ELF-1 (cell line): ENCODE data around the gene LGALS12.
A peak's percentile ranks its signal among the peaks of the same experiment; 100 is the strongest.

ENCODE experiments used
- DNase-seq: peaks from one replicate; pipeline ENCODE4 v3.0.0-alpha.2; 2016; ENCODE audit warnings: low read depth, low spot score

Gene LGALS12, protein sequence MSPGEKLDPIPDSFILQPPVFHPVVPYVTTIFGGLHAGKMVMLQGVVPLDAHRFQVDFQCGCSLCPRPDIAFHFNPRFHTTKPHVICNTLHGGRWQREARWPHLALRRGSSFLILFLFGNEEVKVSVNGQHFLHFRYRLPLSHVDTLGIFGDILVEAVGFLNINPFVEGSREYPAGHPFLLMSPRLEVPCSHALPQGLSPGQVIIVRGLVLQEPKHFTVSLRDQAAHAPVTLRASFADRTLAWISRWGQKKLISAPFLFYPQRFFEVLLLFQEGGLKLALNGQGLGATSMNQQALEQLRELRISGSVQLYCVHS

DNA sequence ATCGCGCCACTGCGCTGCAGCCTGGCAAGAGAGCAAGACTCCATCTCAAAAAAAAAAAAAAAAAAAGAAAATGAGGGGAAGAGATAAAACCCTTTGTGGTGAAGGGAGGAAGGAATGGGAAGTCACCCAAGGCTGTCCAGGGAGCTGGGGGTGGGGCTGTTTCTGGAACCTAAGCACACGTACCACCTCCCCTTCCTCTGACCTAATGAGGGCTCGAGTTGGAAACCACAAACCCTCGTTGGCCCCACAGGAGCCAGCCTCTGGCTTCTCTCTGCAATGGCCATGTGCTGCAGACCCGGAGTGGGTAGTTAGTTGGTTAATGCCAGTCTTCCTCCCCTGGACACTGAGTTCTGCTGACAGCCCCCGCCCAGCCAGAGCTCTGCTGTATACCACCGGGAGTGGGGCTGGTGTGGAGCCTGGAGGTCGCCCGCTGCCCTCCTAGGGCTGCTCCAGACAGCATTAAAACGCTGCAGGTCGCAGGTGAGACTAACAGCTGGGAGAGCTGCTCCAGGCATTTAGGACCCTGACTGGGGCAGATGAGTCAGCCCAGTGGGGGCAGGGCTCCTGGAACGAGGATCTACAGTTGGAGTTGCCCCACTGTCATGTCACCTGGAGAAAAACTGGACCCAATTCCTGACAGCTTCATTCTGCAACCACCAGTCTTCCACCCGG is at the start of gene LGALS12:
Gene LGALS12 (plus strand): TSS at position 228 of the 672 bp plus-strand sequence. CDS start 375 bp downstream, at position 603.
- DNase-seq = peak; percentile 58

DNA sequence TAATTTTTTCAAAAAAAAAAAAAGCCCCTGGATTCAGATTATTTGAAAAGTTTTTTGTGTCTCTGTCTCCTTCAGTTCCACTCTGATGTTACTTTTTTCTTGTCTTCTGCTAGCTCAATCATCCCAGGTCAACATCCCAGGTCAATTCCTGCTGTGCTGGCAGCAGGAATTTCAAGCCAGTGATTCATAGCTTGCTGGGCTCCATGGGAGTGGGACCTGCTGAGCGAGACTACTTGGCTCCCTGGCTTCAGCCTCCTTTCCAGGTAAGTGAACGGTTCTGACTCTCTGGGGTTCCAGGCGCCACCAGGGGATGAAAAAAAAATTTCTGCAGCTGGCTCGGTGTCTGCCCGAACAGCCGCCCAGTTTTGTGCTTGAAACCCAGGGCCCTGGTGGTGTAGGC is 46.3 kb upstream of the LGALS12 start:
- peak; percentile 81 for DNase-seq

- no peak for DNase-seq
Measured at GRCh38 chr11:63462137-63462536, 43.7 kb upstream of the LGALS12 start.

DNA sequence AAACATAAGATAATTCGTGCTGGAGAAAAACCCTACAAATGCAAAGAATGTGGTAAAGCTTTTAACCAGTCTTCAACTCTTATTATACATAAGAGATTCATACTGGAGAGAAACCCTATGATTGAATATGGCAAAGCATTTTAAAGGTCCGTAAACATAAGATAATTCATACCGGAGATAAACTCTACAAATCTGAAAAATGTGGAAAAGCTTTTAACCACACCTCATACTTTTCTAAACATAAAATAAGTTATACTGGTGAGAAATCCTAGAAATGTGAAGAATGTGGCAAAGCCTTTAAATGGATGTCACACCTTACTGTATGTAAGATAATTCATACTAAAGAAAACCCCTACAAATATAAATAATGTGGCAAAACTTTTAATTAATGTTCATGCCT is 35.6 kb upstream of the LGALS12 start:
- no peak for DNase-seq

DNA sequence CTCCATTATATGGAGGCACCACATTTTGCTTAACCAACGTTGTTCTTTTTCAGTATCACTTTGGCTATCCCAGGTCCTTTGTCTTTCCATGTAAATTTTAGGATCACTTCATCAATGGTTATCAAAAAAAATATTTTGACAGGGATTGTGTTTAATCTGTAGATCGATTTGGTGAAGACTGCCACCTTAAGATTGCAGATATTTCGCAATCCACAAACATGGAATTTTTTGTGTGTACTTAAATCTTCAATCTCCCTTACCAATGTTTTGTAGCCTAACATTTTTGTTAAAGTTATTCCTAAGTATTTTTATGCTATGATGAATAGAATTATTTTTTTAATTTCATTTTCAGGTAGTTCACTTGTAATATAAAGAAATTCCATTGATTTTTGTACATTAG is 33.5 kb upstream of the LGALS12 start:
- DNase-seq = no peak

DNA sequence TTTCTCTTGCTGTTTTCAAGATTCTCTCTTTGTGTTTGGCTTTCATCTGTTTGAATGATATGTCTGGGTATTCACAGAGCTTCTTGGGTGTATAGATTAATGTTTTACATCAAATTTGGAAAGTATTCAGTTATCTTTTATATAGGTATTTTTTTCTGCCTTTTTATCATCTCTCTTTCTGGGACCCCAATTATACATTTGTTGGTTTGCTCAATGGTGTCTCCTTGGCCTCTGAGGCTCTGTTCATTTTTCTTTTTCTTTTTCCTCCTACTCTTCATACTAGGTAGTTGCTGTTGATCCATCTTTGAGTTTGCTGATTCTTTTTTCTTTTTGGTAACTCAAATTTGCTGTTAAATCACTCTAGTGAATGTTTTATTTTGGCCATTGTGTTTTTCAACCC is 29.3 kb upstream of the LGALS12 start:
- DNase-seq = no peak

GRCh38 chr11:63478896-63479295 is 27.0 kb upstream of the LGALS12 start:
- DNase-seq = peak; percentile 83

DNA sequence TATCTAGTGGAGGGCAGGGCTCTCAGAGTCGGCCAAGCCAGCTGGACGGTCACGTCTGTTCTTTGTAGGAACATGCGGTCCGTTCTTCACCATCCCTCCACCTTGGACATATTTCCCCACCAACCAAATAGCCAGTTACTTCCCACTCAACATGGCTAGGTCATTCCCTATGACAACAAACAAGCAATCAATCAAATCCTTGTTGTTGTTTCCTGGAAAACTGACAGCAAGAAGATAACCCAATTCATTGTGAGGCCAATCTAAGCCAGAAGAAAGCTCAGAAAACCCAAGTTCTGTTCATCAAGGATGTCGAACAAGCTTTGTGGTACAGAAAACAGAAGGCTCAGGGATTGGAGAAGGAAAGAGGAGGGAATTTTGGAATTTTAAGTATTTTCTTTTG is 25.8 kb upstream of the LGALS12 start:
- no peak for DNase-seq

DNA sequence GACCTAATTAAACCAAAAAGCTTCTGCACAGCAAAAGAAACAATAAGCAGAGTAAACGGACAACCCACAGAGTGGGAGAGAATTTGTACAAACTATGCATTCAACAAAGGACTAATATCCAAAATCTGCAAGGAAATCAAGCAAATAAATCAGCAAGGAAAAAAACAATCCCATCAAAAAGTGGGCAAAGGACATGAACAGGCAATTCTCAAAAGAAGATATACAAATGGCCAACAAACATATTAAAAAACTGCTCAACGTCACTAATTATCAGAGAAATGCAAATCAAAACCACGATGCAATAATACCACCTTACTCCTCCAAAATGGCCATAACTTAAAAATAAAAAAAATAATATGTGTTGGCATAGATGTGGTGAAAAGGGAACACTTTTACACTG is 20.1 kb upstream of the LGALS12 start:
- DNase-seq = no peak

GRCh38 chr11:63488789-63489188 is 17.1 kb upstream of the LGALS12 start:
- no peak for DNase-seq

- DNase-seq = peak; percentile 74
Measured at GRCh38 chr11:63489879-63490278, 16.0 kb upstream of the LGALS12 start.

GRCh38 chr11:63490551-63491239 is 15.2 kb upstream of the LGALS12 start, which contains the start of gene PLAAT5:
PLAAT5 (minus strand) TSS chr11:63491167; CDS start chr11:63491034, 133 bp downstream.
- DNase-seq = peak; percentile 71

GRCh38 chr11:63491240-63491587 is 14.7 kb upstream of the LGALS12 start:
- DNase-seq = no peak

DNA sequence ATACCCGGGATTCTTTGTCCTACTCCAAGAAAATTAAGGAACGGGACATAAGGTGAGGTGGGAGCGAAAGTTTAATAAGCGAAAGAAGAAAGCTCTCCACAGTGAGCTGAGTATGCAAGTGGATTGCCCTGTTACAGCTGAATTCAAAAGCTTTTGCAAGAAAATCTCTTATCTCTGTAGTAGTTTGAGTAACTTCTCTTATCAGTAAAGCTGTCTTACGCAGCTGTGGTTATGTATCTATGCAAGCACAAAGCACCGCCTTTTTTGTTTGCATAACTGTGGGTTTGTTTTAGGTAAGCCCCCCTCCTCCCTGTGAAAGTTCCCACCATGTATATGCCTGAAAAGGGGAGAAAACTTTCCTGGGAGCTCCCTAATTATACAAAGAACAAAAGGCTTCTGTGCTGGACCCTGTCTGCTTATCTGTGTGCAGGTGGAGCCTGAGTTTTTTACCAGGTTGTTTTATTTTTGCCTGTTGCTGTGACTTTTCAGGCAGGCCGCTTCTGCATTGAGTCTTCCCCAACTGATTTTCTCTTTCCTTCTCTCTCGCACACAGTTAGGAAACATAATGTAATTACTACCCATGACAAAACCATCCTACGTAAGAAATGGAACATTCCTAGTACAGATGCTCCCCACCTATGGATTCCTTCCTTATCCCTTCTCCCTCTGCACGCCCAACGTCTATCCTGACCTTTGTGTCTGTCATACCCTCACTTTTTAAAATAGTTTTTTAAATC is 14.1 kb upstream of the LGALS12 start:
- DNase-seq = no peak

- DNase-seq = no peak
Measured at GRCh38 chr11:63492441-63492840, 13.4 kb upstream of the LGALS12 start.

DNA sequence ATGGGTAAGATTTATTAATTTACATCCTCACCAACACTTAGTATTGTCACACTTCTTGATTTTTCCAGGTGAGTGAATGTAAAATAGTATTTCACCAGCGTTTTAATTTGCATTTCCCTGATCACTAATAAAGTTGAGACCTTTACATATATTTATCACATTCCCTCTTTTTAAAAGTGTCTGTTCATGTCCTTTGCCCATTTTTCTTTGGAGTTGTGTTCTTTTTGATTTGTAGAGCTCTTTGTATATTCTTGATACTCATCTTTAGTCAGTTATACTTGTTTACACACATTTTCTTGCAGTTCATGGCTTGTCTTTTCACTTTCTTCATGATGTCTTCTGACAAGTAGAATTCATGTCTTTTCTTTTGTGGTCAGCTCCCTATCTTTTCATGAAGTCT is 12.8 kb upstream of the LGALS12 start:
- DNase-seq = no peak

GRCh38 chr11:63494975-63495374 is 10.9 kb upstream of the LGALS12 start:
- DNase-seq = no peak

GRCh38 chr11:63499874-63500273 is 6.0 kb upstream of the LGALS12 start:
- no peak for DNase-seq

DNA sequence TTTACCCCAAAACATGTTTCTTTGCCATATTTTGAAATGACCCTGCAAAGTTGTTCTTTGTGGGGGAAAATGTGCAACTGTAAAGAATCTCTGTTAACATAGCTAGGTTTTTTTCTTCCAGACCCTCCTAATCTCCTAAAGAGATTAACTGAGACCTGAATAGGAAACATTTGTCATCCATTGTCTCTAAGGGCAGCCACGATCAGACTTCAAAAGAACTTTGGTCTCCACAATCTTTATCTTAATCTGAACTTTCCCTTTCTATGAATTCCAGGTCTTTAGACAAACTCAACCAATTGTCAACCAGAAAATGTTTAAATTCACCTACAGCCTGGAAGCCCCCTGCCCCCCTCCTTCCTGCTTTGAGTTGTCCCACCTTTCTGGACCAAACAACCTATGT is 4.6 kb upstream of the LGALS12 start:
- DNase-seq = no peak

DNA sequence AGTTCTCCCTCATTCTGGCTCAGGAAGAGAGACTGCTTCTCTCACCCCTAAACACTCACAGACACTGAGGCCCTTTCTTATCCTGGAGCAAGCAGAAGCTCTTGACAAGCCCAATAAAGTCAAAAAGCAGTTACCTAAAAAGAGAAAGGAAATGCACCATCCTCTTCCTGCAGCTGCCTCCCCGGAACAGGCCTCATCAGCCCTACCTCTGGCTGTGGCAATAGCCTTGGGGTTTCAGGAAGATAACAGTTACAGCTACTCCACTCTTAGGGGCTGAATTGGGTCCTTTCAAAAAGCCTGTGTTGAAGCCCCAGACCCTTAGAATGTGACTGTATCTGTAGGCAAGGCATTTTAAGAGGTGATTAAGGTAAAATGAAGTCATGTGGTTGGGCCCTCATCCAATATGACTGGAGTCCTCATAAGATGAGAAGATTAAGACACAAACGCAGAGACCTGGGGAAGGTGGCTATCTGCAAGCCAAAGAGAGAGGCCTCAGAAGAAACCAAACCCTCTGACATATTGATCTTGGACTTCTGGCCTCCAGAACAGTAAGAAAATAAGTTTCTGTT is 3.5 kb upstream of the LGALS12 start:
- no peak for DNase-seq

DNA sequence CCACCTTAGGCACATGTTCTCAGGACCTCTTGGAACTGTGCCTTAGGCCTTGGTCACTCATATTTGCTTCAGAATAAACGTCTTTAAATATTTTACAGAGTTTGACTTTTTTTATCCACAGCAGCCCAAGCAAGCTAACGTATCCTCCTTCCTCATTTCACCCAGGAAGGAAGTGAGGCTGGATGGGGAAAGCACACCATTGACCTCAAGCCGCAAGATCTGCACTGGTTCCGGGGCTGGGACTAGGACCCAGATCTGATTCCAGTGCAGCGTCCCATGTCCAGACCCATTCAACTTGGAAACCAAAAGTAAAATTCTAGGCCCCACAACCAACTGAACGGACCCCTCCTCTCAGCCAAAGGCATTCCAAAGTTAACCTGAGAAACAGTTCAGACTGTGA is 2.4 kb upstream of the LGALS12 start:
- DNase-seq = no peak

GRCh38 chr11:63504054-63504453 is 1.8 kb upstream of the LGALS12 start:
- DNase-seq = no peak
